Fibroblast of skin of right biceps (primary cell): ENCODE results near the gene USP9X.
"Not testable (repeated sequence)": the region's sequence is repeated elsewhere in the genome, so short reads cannot be mapped to it uniquely, and the experiment has no call there.

Source experiments
- DNase-seq: peaks from one replicate; pipeline ENCODE4 v3.0.0-alpha.2; 2013

The USP9X gene

GRCh38 chrX:41084893-41085511 is at the start of gene USP9X:
Gene USP9X, plus strand, starts transcription at chrX:41085445. Its CDS starts 38,184 bp downstream, at chrX:41123629.
- DNase-seq: peak; percentile 91

- no peak for DNase-seq
These were observed 49.7 kb upstream of the USP9X start for GRCh38 chrX:41035582-41035981.

- DNase-seq: no peak
These were observed 48.4 kb upstream of the USP9X start for GRCh38 chrX:41036668-41037326.

- no peak for DNase-seq
These were observed 42.0 kb upstream of the USP9X start for GRCh38 chrX:41043196-41043595.

GRCh38 chrX:41043674-41044345 is 41.4 kb upstream of the USP9X start:
- DNase-seq: peak; percentile 66

GRCh38 chrX:41045960-41046567 is 39.2 kb upstream of the USP9X start:
- DNase-seq: peak; percentile 32

GRCh38 chrX:41047878-41048534 is 37.2 kb upstream of the USP9X start:
- DNase-seq: no peak

- DNase-seq: no peak
These were observed 34.9 kb upstream of the USP9X start for GRCh38 chrX:41050359-41050758.

- no peak for DNase-seq
These were observed 34.0 kb upstream of the USP9X start for GRCh38 chrX:41051288-41051687.

- no peak for DNase-seq
These were observed 29.5 kb upstream of the USP9X start for GRCh38 chrX:41055740-41056139.

- not testable (repeated sequence) for DNase-seq
These were observed 22.0 kb upstream of the USP9X start for GRCh38 chrX:41063276-41063675.

GRCh38 chrX:41064018-41064417 is 21.2 kb upstream of the USP9X start:
- DNase-seq: peak; percentile 61

- no peak for DNase-seq
These were observed 18.9 kb upstream of the USP9X start for GRCh38 chrX:41066391-41066790.

- DNase-seq: no peak
These were observed 18.3 kb upstream of the USP9X start for GRCh38 chrX:41066969-41067368.

GRCh38 chrX:41067721-41068120 is 17.5 kb upstream of the USP9X start:
- DNase-seq: no peak

- DNase-seq: no peak
These were observed 8.5 kb upstream of the USP9X start for GRCh38 chrX:41076742-41077141.

GRCh38 chrX:41081821-41082220 is 3.4 kb upstream of the USP9X start:
- no peak for DNase-seq

- no peak for DNase-seq
These were observed 2.5 kb upstream of the USP9X start for GRCh38 chrX:41082783-41083182.

- DNase-seq: peak; percentile 94
These were observed 977 bp upstream of the USP9X start for GRCh38 chrX:41084044-41084892.

GRCh38 chrX:41085512-41085877 is 250 bp downstream of the USP9X start:
- no peak for DNase-seq

GRCh38 chrX:41085878-41086626 is 807 bp downstream of the USP9X start:
- DNase-seq: peak; percentile 49

GRCh38 chrX:41086627-41086932 is 1.3 kb downstream of the USP9X start:
- no peak for DNase-seq
